Neuron (in vitro differentiated cells): Measurements from ENCODE around the gene JPT2.
"Not testable (repeated sequence)": the region's sequence is repeated elsewhere in the genome, so short reads cannot be mapped to it uniquely, and the experiment has no call there.

ENCODE experiments used
- H2AFZ ChIP-seq: one replicate; pipeline ENCODE4 v1.6.1; 2013; ENCODE audit warnings: low read depth, mild to moderate bottlenecking, inconsistent platforms, low read length, moderate library complexity
- H3K27me3 ChIP-seq: one replicate; pipeline ENCODE4 v1.6.1; 2013; ENCODE audit warnings: low read length; ENCODE audit not compliant: insufficient read depth
- H3K36me3 ChIP-seq: one replicate; pipeline ENCODE4 v1.6.1; 2013; ENCODE audit warnings: low read length; ENCODE audit not compliant: insufficient read depth
- H3K4me1 ChIP-seq: one replicate; pipeline ENCODE4 v1.6.1; 2013; ENCODE audit warnings: low read length; ENCODE audit not compliant: insufficient read depth
- H3K4me3 ChIP-seq: 2 replicates; pipeline ENCODE4 v1.5.1; 2013; ENCODE audit warnings: mild to moderate bottlenecking, low read length, moderate library complexity
- H3K9me3 ChIP-seq: one replicate; pipeline ENCODE4 v1.6.1; 2013; ENCODE audit warnings: low read length

Gene JPT2

DNA sequence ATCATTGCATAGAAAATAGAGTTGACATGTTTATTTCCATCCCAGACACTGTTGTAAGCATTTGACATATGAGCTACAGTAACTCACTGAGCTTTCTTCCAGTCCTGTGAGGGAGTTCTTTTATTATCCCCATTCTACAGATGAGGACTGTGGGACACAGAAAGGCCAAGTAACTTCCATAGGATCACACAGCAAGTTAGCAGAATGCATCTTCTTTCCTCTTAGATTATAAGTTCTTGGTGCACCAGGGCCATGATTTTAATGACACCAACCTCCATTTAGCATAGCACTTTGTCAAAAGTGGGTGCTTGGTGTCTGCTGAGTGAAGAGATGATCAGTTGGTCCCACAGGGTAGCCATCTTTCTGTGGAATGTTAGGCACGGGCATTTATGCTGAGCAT is 12.7 kb downstream of the JPT2 start:
- no peaks in the 10 kb centered on the region for H3K27me3 ChIP-seq
- no peaks in the 10 kb centered on the region for H3K4me1 ChIP-seq
- no peak overlapping the region for H2AFZ ChIP-seq
- H3K36me3 ChIP-seq: peaks cover 92% of the 10 kb centered on the region
- peaks cover 18% of the 10 kb centered on the region for H3K9me3 ChIP-seq
- no peak overlapping the region for H3K4me3 ChIP-seq

DNA sequence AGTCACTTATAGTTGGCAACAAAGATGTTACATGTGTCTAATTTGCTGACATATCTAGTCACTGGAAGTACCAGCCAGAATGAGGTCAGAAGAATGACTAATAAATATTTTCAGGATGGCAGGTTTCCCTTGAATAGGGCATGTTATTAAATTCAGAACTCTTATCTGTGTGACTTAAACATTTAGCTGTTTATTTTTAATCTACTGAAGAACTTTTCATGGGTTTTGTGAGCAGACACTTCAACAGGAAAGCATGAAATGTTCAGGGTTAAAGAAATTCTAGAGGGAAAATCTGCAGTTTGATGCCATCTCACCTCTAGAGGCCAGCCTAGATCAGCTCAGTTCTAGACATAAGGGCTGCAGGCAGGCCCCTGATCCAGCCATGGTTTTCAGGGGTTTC is 13.2 kb downstream of the JPT2 start:
- no peak overlapping the region for H3K4me3 ChIP-seq
- H2AFZ ChIP-seq: no peak overlapping the region
- H3K4me1 ChIP-seq: no peaks in the 10 kb centered on the region
- H3K27me3 ChIP-seq: no peaks in the 10 kb centered on the region
- H3K36me3 ChIP-seq: peaks cover 94% of the 10 kb centered on the region
- H3K9me3 ChIP-seq: peaks cover 18% of the 10 kb centered on the region

DNA sequence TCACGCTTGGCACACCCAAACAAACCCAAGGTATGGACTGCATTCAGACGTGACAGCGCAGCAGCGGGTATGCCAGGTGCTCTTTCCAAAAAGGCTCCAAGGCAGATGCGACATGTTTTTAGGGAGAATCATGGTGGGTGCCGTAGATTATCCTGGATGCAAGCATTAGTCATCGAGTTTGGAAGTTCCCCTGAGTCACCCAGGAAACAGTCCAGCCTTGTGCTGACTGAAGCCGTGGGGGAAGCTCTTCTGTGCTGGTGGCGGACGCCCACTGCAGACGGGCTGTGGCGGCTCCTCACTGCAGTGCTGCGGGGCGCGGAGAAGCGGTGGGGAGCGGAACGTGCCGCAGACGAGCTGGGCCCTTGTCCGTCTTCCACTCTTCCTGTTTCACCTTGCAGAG is 13.9 kb downstream of the JPT2 start:
- no peak overlapping the region for H3K4me3 ChIP-seq
- peaks cover 93% of the 10 kb centered on the region for H3K36me3 ChIP-seq
- H2AFZ ChIP-seq: no peak overlapping the region
- H3K4me1 ChIP-seq: no peaks in the 10 kb centered on the region
- H3K27me3 ChIP-seq: no peaks in the 10 kb centered on the region
- peaks cover 18% of the 10 kb centered on the region for H3K9me3 ChIP-seq

- Histone ChIP-seq H2AFZ (no peak overlapping the region), H3K9me3 (peaks cover 5% of the 10 kb centered on the region), H3K4me1 (no peaks in the 10 kb centered on the region), H3K4me3 (no peak overlapping the region), H3K36me3 (peaks cover 93% of the 10 kb centered on the region), H3K27me3 (no peaks in the 10 kb centered on the region)
Measured at GRCh38 chr16:1696863-1697262, 18.8 kb downstream of the JPT2 start.

DNA sequence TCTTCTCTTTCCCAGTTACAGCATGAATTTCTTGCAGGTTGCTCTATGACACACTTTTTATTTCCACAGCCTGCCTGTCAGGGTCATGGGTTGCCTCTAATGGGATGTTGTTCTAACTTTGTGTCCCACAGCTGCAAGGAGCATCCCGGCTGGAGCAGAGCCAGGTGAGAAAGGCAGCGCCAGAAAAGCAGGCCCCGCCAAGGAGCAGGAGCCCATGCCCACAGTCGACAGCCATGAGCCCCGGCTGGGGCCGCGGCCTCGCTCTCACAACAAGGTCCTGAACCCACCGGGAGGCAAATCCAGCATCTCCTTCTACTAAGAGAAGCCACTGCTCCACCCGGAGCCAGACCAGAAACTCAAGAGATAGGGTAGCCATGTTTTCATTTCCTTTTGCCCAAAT is 20.6 kb downstream of the JPT2 start:
- H3K4me3 ChIP-seq: no peak overlapping the region
- H2AFZ ChIP-seq: no peak overlapping the region
- peaks cover 1% of the 10 kb centered on the region for H3K9me3 ChIP-seq
- H3K36me3 ChIP-seq: peaks cover 84% of the 10 kb centered on the region
- H3K27me3 ChIP-seq: no peaks in the 10 kb centered on the region
- no peaks in the 10 kb centered on the region for H3K4me1 ChIP-seq

- H3K36me3 ChIP-seq: peaks cover 69% of the 10 kb centered on the region
- H3K4me3 ChIP-seq: no peak overlapping the region
- no peaks in the 10 kb centered on the region for H3K27me3 ChIP-seq
- peaks cover 5% of the 10 kb centered on the region for H3K4me1 ChIP-seq
- no peak overlapping the region for H2AFZ ChIP-seq
- no peaks in the 10 kb centered on the region for H3K9me3 ChIP-seq
Measured at GRCh38 chr16:1700246-1700645, 22.2 kb downstream of the JPT2 start.

DNA sequence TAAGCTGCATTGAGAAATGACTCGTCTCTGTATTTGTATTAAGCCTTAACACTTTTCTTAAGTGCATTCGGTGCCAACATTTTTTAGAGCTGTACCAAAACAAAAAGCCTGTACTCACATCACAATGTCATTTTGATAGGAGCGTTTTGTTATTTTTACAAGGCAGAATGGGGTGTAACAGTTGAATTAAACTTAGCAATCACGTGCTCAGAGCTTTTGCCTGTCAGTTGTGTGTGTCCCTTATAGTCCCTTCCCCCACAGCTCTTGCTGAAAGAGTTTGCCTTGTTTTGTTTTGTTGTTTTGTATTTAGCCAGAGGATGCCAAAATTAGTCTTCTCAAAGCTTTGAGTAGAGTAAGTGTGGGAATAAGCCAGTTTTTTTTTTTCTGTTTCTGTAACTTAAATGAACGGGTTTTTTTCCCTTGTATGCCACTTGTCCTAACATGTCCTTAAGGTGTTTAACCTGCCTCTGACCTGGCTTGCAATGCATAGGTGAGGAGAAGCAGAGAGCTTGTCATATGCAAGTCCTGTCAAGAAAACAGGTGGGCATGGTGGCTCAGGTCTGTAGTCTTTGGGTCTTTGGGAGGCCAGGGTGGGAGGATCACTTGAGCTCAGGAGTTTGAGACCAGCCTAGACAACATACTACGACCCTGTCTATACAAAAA is 23.3 kb downstream of the JPT2 start:
- H2AFZ ChIP-seq: no peak overlapping the region
- no peaks in the 10 kb centered on the region for H3K27me3 ChIP-seq
- no peaks in the 10 kb centered on the region for H3K9me3 ChIP-seq
- peaks cover 5% of the 10 kb centered on the region for H3K4me1 ChIP-seq
- no peak overlapping the region for H3K4me3 ChIP-seq
- H3K36me3 ChIP-seq: peaks cover 62% of the 10 kb centered on the region

DNA sequence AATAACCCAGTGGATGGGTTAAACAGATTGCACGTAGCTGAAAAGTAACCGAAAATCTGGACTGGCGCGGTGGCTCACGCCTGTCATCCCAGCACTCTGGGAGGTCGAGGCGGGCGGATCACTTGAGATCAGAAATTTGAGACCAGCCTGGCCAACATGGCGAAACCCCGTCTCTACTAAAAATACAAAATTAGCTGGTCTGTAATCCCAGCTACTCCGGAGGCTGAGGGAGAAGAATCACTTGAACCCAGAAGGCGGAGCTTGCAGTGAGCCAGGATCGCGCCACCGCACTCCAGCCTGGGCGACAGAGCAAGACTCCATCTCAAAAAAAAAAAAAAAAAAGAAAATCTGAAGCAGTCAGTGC is 27.2 kb downstream of the JPT2 start:
- Histone ChIP-seq H2AFZ (peak overlapping the region; percentile 15), H3K4me1 (peaks cover 21% of the 10 kb centered on the region), H3K36me3 (peaks cover 23% of the 10 kb centered on the region), H3K4me3 (peak overlapping the region; percentile 94)
- H3K27me3 ChIP-seq, H3K9me3 ChIP-seq: not testable (repeated sequence)

GRCh38 chr16:1705688-1706385 is 27.8 kb downstream of the JPT2 start, which contains the start of gene MAPK8IP3:
Gene MAPK8IP3, plus strand, starts transcription at chr16:1706195. Its CDS starts 145 bp downstream, at chr16:1706340.
- Histone ChIP-seq H2AFZ (peak within 1 kb of the TSS; percentile 15), H3K27me3 (no peaks in the 10 kb centered on the region), H3K4me3 (peak within 1 kb of the TSS; percentile 94), H3K36me3 (peaks cover 17% of the 10 kb centered on the region), H3K4me1 (peaks cover 21% of the 10 kb centered on the region), H3K9me3 (no peaks in the 10 kb centered on the region)

DNA sequence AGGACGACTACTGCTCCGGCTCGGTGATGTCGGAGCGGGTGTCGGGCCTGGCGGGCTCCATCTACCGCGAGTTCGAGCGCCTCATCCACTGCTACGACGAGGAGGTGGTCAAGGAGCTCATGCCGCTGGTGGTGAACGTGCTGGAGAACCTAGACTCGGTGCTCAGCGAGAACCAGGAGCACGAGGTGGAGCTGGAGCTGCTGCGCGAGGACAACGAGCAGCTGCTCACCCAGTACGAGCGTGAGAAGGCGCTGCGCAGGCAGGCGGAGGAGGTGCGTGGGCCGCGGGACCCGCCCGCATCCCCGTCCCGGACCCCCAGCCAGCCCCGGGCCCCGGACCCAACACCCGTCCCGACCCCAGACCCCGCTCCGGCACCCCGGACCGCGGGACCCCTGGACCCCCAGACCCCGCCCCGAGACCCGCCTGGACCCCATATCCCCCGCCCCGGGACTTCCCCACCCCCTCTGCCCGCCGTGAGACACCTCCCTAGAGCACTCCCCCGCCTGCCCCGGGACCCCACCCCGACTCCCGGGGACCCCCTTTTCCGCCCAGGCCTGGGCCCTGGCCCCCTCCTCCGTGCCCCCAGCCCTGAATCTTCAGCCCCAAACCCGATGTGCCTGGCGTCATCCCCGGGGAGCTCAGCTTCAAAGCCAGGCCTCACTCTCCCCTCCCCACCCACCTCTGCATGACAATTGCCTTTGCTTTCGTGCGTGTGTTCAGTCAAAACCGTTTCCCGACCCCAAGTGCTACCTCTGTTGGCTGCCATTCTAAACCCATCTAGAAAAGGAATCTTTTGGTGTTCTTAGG is 28.5 kb downstream of the JPT2 start:
- peaks cover 10% of the 10 kb centered on the region for H3K36me3 ChIP-seq
- no peak overlapping the region for H2AFZ ChIP-seq
- no peaks in the 10 kb centered on the region for H3K27me3 ChIP-seq
- H3K9me3 ChIP-seq: no peaks in the 10 kb centered on the region
- peak overlapping the region; percentile 94 for H3K4me3 ChIP-seq
- H3K4me1 ChIP-seq: peaks cover 21% of the 10 kb centered on the region

DNA sequence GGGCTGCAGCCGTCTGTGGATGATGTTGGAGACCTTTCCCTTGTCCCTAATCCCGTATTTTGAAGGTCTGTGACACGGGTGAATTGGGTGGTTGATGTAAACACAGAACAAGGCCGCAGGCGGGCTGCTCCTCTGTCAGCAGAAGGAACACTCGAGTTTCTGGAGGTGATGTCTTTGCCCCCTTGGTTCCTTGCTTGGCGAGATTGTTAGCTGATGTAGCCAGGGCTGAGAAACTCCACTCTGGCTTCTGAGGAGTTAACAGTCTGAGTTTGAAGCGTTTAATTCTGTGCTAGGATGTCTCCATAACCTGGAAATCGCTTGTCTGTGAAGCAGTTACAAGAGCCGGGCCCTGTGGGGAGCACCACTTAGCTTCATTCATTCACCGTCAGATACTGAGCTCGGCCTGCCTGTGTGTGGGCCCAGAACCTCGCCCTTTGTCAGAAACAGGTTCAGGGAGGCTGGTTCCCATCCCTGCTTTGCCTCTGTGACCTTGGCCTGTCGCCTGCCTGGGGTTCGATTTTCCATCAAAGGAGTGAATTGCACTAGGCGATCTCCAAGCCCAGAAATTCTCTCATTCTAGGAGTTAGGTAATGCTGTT is 29.2 kb downstream of the JPT2 start:
- Histone ChIP-seq H3K4me1 (peaks cover 21% of the 10 kb centered on the region), H2AFZ (no peak overlapping the region), H3K27me3 (no peaks in the 10 kb centered on the region)

DNA sequence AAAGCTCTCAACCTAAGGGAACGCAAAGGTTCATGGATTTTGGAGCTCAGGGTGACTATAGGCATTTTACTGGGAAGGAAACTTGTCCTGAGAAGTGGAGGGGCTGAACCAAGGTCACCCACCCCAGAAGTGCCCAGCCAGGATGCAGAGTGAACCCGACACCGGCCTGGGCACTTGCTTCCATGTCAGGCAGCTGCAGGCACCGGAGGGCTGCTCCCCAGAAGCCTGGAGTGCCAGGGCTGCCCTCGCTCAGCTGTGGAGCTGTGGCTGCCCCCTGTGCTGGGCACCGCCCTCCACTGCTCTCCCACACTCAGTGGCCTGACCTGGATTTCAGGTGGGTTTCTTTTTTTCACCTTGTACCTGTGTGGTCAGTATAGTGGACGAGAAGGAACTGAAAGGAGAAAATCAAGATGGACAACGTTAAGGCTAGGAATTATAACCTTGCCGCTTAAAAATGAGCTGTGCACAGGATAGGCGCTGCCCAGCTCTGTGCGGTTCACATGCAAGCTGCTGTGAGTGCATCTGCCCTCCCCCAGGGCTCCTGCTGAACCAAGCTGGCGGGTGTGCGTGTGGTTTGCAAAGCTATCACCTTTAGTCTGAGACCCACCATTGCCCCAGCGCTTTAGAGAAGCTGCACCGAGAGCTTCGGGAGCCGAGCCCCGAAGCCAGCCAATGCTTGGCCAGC is 30.1 kb downstream of the JPT2 start:
- peak overlapping the region; percentile 94 for H3K4me3 ChIP-seq
- H3K9me3 ChIP-seq: no peaks in the 10 kb centered on the region
- H3K36me3 ChIP-seq: no peaks in the 10 kb centered on the region
- H3K4me1 ChIP-seq: peaks cover 21% of the 10 kb centered on the region
- H3K27me3 ChIP-seq: no peaks in the 10 kb centered on the region
- no peak overlapping the region for H2AFZ ChIP-seq

More for the DNA sequence above, 29.2 kb downstream of the JPT2 start:
- H3K4me3 ChIP-seq: peak overlapping the region; percentile 94
- peaks cover 5% of the 10 kb centered on the region for H3K36me3 ChIP-seq
- H3K9me3 ChIP-seq: no peaks in the 10 kb centered on the region
